Neural cell (in vitro differentiated cells): ENCODE data around the gene ANXA4. TPM values are rescaled to one million over a fixed set of nuclear protein-coding genes. Genes with fewer than 3 reads are reported as not detected.

Experiments used
- H2AFZ ChIP-seq: fragments of 200-600, 300-800 bp; sonication (generic), shearing (Covaris generic); 2 replicates; pipeline ENCODE4 v1.6.0; 2014; ENCODE audit warnings: low read depth, mild to moderate bottlenecking, antibody characterized with exemption, low read length, moderate library complexity
- H3F3A ChIP-seq: fragments of 200-600 bp; shearing (Covaris generic); 2 replicates; pipeline ENCODE4 v1.6.1; 2016; ENCODE audit warnings: mild to moderate bottlenecking, moderate library complexity, mixed read lengths, antibody characterized with exemption, low read length; ENCODE audit not compliant: insufficient read depth, poor library complexity, severe bottlenecking
- H3K27ac ChIP-seq: fragments of 200-600, 300-800 bp; sonication (generic), shearing (Covaris generic); 2 replicates; pipeline ENCODE4 v1.5.1; 2014; ENCODE audit warnings: mild to moderate bottlenecking, low read length, moderate library complexity
- H3K27me3 ChIP-seq: fragments of 300-800, 200-600 bp; sonication (generic), shearing (Covaris generic); 2 replicates; pipeline ENCODE4 v1.6.0; 2014; ENCODE audit warnings: mild to moderate bottlenecking, low read depth, low read length, moderate library complexity; ENCODE audit not compliant: insufficient read depth
- H3K36me3 ChIP-seq: fragments of 300-800, 200-600 bp; sonication (generic), shearing (Covaris generic); 2 replicates; pipeline ENCODE4 v1.5.1; 2014; ENCODE audit warnings: mild to moderate bottlenecking, antibody characterized with exemption, low read length, moderate library complexity; ENCODE audit not compliant: insufficient read depth
- H3K4me2 ChIP-seq: fragments of 300-800, 200-600 bp; sonication (generic), shearing (Covaris generic); 2 replicates; pipeline ENCODE4 v1.6.0; 2014; ENCODE audit warnings: mild to moderate bottlenecking, low read length
- H3K4me3 ChIP-seq: fragments of 300-800, 200-600 bp; sonication (generic), shearing (Covaris generic); 2 replicates; pipeline ENCODE4 v1.5.1; 2014; ENCODE audit warnings: mild to moderate bottlenecking, low read length, moderate library complexity
- H3K79me2 ChIP-seq: fragments of 200-600 bp; shearing (Covaris generic); replicated peaks from 2 replicates; pipeline ENCODE4 v1.6.0; 2014; ENCODE audit warnings: mild to moderate bottlenecking, low read length, moderate library complexity; ENCODE audit not compliant: insufficient read depth
- H3K9ac ChIP-seq: fragments of 300-800, 200-600 bp; sonication (generic), shearing (Covaris generic); 2 replicates; pipeline ENCODE4 v1.6.1; 2016; ENCODE audit warnings: mild to moderate bottlenecking, low read length, mixed read lengths
- H3K9me2 ChIP-seq: fragments of 200-600 bp; shearing (Covaris generic); 2 replicates; pipeline ENCODE4 v1.6.1; 2016; ENCODE audit warnings: mild to moderate bottlenecking, low read length, mixed read lengths; ENCODE audit not compliant: insufficient read depth
- H3K9me3 ChIP-seq: fragments of 200-600, 300-800 bp; sonication (generic), shearing (Covaris generic); 2 replicates; pipeline ENCODE4 v1.6.1; 2016; ENCODE audit warnings: mild to moderate bottlenecking, mixed run types, low read length, moderate library complexity, mixed read lengths
- H4K20me1 ChIP-seq: fragments of 200-600 bp; shearing (Covaris generic); 2 replicates; pipeline ENCODE4 v1.6.1; 2016; ENCODE audit warnings: mild to moderate bottlenecking, mixed run types; ENCODE audit not compliant: insufficient read depth
- CTCF ChIP-seq: fragments of 450-650 bp; IDR thresholded peaks from 2 replicates; pipeline ENCODE4 v1.5.1; 2014; ENCODE audit warnings: antibody characterized with exemption, mild to moderate bottlenecking, moderate library complexity; ENCODE audit not compliant: poor library complexity, severe bottlenecking
- EP300 ChIP-seq: fragments of 450-650 bp; conservative IDR thresholded peaks from 2 replicates; pipeline ENCODE4 v1.6.1; 2014; ENCODE audit warnings: antibody characterized with exemption, mild to moderate bottlenecking, moderate library complexity; ENCODE audit not compliant: poor library complexity, severe bottlenecking
- EZH2 ChIP-seq: fragments of 200-600, 300-800 bp; shearing (Covaris generic), sonication (generic); IDR thresholded peaks from 2 replicates; pipeline ENCODE4 v1.6.1; 2014; ENCODE audit warnings: antibody characterized with exemption, low read length, borderline replicate concordance, mild to moderate bottlenecking; ENCODE audit not compliant: insufficient read depth, poor library complexity, severe bottlenecking
- MXI1 ChIP-seq: fragments of 450-650 bp; conservative IDR thresholded peaks from 2 replicates; pipeline ENCODE4 v1.6.1; 2014; ENCODE audit warnings: antibody characterized with exemption, mild to moderate bottlenecking; ENCODE audit not compliant: poor library complexity, severe bottlenecking
- POLR2AphosphoS5 ChIP-seq: IDR thresholded peaks from 2 replicates; pipeline ENCODE4 v1.6.1; 2012
- RAD21 ChIP-seq: fragments of 450-650 bp; conservative IDR thresholded peaks from 2 replicates; pipeline ENCODE4 v1.6.1; 2014; ENCODE audit warnings: antibody characterized with exemption, mild to moderate bottlenecking, moderate library complexity
- REST ChIP-seq: IDR thresholded peaks from 2 replicates; pipeline ENCODE4 v1.6.1; 2012; ENCODE audit warnings: borderline replicate concordance
- SMC3 ChIP-seq: fragments of 450-650 bp; conservative IDR thresholded peaks from 2 replicates; pipeline ENCODE4 v1.6.1; 2014; ENCODE audit warnings: antibody characterized with exemption, mild to moderate bottlenecking, moderate library complexity; ENCODE audit not compliant: poor library complexity
- TAF1 ChIP-seq: IDR thresholded peaks from 2 replicates; pipeline ENCODE4 v1.6.1; 2012; ENCODE audit warnings: low read depth
- polyA plus RNA-seq: library from polyadenylated mRNA; depleted of rRNA; stranded (reverse); fragments of >200 nt; gene quantifications from 2 replicates; pipeline ENCODE4 v1.2.3, GENCODE V29; 2014

ANXA4 gene
- polyA plus RNA-seq, 1 donor from 2014 or later, result 1.8 TPM

GRCh38 chr2:69733342-69734034 lies 8.4 kb upstream of the ANXA4 start:
- no peak overlapping the region for H2AFZ ChIP-seq
- no peaks in the 10 kb centered on the region for H3K9me2 ChIP-seq
- no peak overlapping the region for H3K4me2 ChIP-seq
- H3K27ac ChIP-seq, result no peak overlapping the region
- no peaks in the 10 kb centered on the region for H3F3A ChIP-seq
- H3K79me2 ChIP-seq, result no peaks in the 10 kb centered on the region
- H3K9me3 ChIP-seq, result no peaks in the 10 kb centered on the region
- TF ChIP-seq POLR2AphosphoS5, result no peak
- no peak for TF ChIP-seq EP300
- TF ChIP-seq TAF1, result no peak
- no peak overlapping the region for H3K9ac ChIP-seq
- no peak overlapping the region for H3K4me3 ChIP-seq
- H4K20me1 ChIP-seq, result no peaks in the 10 kb centered on the region
- no peaks in the 10 kb centered on the region for H3K36me3 ChIP-seq
- H3K27me3 ChIP-seq, result no peaks in the 10 kb centered on the region

GRCh38 chr2:69734035-69734611 lies 7.8 kb upstream of the ANXA4 start:
- no peak overlapping the region for H2AFZ ChIP-seq
- no peak overlapping the region for H3K9ac ChIP-seq
- no peaks in the 10 kb centered on the region for H3K36me3 ChIP-seq
- H3K4me2 ChIP-seq, result no peak overlapping the region
- H3K9me2 ChIP-seq, result no peaks in the 10 kb centered on the region
- no peaks in the 10 kb centered on the region for H3F3A ChIP-seq
- H3K27me3 ChIP-seq, result no peaks in the 10 kb centered on the region
- no peaks in the 10 kb centered on the region for H3K9me3 ChIP-seq
- no peaks in the 10 kb centered on the region for H4K20me1 ChIP-seq
- H3K79me2 ChIP-seq, result no peaks in the 10 kb centered on the region
- TF ChIP-seq TAF1 (no peak), MXI1 (no peak), RAD21 (no peak), REST (no peak), EZH2 (no peak), POLR2AphosphoS5 (no peak), SMC3 (no peak), EP300 (no peak), CTCF (no peak)
- no peak overlapping the region for H3K4me3 ChIP-seq
- no peak overlapping the region for H3K27ac ChIP-seq
